ENCODE results near the gene CAMSAP1.
A peak's percentile ranks its signal among the peaks of the same experiment; 100 is the strongest.

CAMSAP1 gene

GRCh38 chr9:135788576-135789300 is 118.6 kb downstream of the CAMSAP1 start:
- no peak for DNase-seq

GRCh38 chr9:135787776-135788575 is 119.4 kb downstream of the CAMSAP1 start:
- no peak for DNase-seq

- DNase-seq = no peak
Measured at GRCh38 chr9:135787317-135787716, 120.0 kb downstream of the CAMSAP1 start.

- DNase-seq = no peak
Measured at GRCh38 chr9:135786146-135786690, 121.1 kb downstream of the CAMSAP1 start.

- no peak for DNase-seq
Measured at GRCh38 chr9:135785013-135785575, 122.3 kb downstream of the CAMSAP1 start.

- no peak for DNase-seq
Measured at GRCh38 chr9:135783540-135784245, 123.7 kb downstream of the CAMSAP1 start.

- DNase-seq = no peak
Measured at GRCh38 chr9:135782946-135783345, 124.4 kb downstream of the CAMSAP1 start.

GRCh38 chr9:135780626-135781025 is 126.7 kb downstream of the CAMSAP1 start:
- DNase-seq = no peak

- DNase-seq = no peak
Measured at GRCh38 chr9:135780086-135780485, 127.3 kb downstream of the CAMSAP1 start.

- no peak for DNase-seq
Measured at GRCh38 chr9:135779571-135779970, 127.8 kb downstream of the CAMSAP1 start.

- no peak for DNase-seq
Measured at GRCh38 chr9:135778421-135778820, 128.9 kb downstream of the CAMSAP1 start.

- no peak for DNase-seq
Measured at GRCh38 chr9:135777623-135778177, 129.6 kb downstream of the CAMSAP1 start.

- no peak for DNase-seq
Measured at GRCh38 chr9:135776893-135777622, 130.3 kb downstream of the CAMSAP1 start.

GRCh38 chr9:135775911-135776310 is 131.4 kb downstream of the CAMSAP1 start:
- no peak for DNase-seq

GRCh38 chr9:135774794-135775525 is 132.4 kb downstream of the CAMSAP1 start:
- DNase-seq = no peak

GRCh38 chr9:135774239-135774747 is 133.1 kb downstream of the CAMSAP1 start:
- no peak for DNase-seq

GRCh38 chr9:135773530-135774238 is 133.7 kb downstream of the CAMSAP1 start:
- no peak for DNase-seq

GRCh38 chr9:135772702-135773493 is 134.4 kb downstream of the CAMSAP1 start:
- DNase-seq = no peak

GRCh38 chr9:135772056-135772646 is 135.2 kb downstream of the CAMSAP1 start:
- DNase-seq = peak; percentile 5
